ENCODE results near the gene TMEM175. TPM values are rescaled to one million over a fixed set of nuclear protein-coding genes. Genes with fewer than 3 reads are reported as not detected.
"Not testable (repeated sequence)": the region's sequence is repeated elsewhere in the genome, so short reads cannot be mapped to it uniquely, and the experiment has no call there.

TMEM175 gene
- polyA plus RNA-seq, 1 of the 3 experiments (the other 2 are of a cell fraction) = 54.2 TPM

GRCh38 chr4:997375-998071 lies 65.3 kb downstream of the TMEM175 start:
- CTCF ChIA-PET = interaction anchor here (0.9 to 1.6 kb wide), 2 partner anchors 10 to 255 kb away, joined by 3 to 11 read pairs; partner anchors contain the start of gene IDUA
- POLR2A ChIA-PET = no interaction called here
- TF ChIP-seq NRF1 (IDR thresholded peaks at IDR 0.05; ENCODE audit: low read depth, low read length) = no peak
- TF ChIP-seq EZH2phosphoT487 (IDR thresholded peaks at IDR 0.05; ENCODE audit: borderline replicate concordance, low read depth) = 0 out of 2 replicates have a peak, but pooled peaks have one; percentile 62
- no peak for TF ChIP-seq RCOR1 (IDR thresholded peaks at IDR 0.05; ENCODE audit: low read length)
- no peak for TF ChIP-seq CHD2 (IDR thresholded peaks at IDR 0.05; ENCODE audit: low read length, partially characterized antibody)
- no peak overlapping the region for H3K27ac ChIP-seq (ENCODE audit: low read depth in 2 of 2, low read length in 1 of 2)
- no peaks in the 10 kb centered on the region for H3F3A ChIP-seq (replicated peaks; ENCODE audit: insufficient read depth)
- H3K4me3 ChIP-seq (ENCODE audit: low read depth in 2 of 2, low read length in 1 of 2) = peak overlapping the region; percentile 29 to 33; a peak in 3 of 4 replicates
- peaks cover 0 to 1% of the 10 kb centered on the region in 2 experiments for H3K36me3 ChIP-seq (replicated peaks in 1 of 2; ENCODE audit: control insufficient read depth in 1 of 2, insufficient read depth in 2 of 2, low read length in 1 of 2)
- H3K79me2 ChIP-seq (ENCODE audit: insufficient read depth) = no peaks in the 10 kb centered on the region
- no peak overlapping the region for H2AFZ ChIP-seq (ENCODE audit: low read depth)
- 10% methylated on average over 3 of the region's 68 CpGs for WGBS (ENCODE audit: low lambda C conversion rate)
- no peaks in the 10 kb centered on the region for H3K9me3 ChIP-seq
- no peaks in the 10 kb centered on the region for H3K9me2 ChIP-seq
- peaks cover 15% of the 10 kb centered on the region for H3K27me3 ChIP-seq (ENCODE audit: insufficient read depth)
- peaks cover 14% of the 10 kb centered on the region; the same call in 1 of the 2 replicates for H4K20me1 ChIP-seq (ENCODE audit: insufficient read depth)
- H3K9ac ChIP-seq = no peak overlapping the region
- DNase-seq = peak; percentile 85
- H3K4me1 ChIP-seq (ENCODE audit: control insufficient read depth in 1 of 2, insufficient read depth in 2 of 2, low read depth in 1 of 2, low read length in 1 of 2) = no peaks in the 10 kb centered on the region; a peak in 1 of 4 replicates
- peak overlapping the region; percentile 69; the same call in 1 of the 2 replicates for H3K4me2 ChIP-seq

DNA sequence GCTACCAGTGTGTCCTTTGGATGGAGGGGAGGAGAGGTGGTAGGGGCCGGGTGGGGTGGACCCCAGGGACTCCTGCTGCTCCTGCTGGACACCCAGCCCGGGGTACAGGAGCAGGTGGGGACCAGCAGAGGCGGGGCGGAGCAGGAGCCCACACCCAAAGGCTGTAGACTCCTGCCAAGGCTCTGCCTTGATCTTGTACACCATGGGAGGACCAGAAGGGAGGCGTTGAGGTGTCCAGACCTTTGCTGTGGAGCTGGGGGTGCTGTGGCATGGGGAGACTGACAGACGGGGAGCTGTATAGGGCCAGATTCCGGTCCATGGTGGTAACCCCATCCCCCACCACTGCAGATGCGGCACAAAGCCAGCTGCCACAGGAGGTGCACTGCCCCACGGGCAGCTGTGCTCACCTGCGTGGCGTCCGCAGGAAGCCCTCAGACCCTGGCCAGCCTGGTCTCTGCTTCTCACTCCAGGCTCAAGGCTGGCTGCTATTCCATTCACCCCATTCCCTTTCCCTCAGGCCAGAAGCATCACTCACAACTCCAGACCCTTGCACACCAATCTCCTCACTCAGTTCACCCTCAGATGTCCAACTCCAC lies 65.9 kb downstream of the TMEM175 start:
- Histone ChIP-seq H3K36me3 (replicated peaks in 1 of 2; ENCODE audit: control insufficient read depth in 1 of 2, insufficient read depth in 2 of 2, low read length in 1 of 2) (no peaks in the 10 kb centered on the region), H3K27me3 (ENCODE audit: insufficient read depth) (peaks cover 19% of the 10 kb centered on the region), H3K27ac (ENCODE audit: low read depth in 2 of 2, low read length in 1 of 2) (no peak overlapping the region), H3F3A (replicated peaks; ENCODE audit: insufficient read depth) (no peaks in the 10 kb centered on the region), H3K4me3 (ENCODE audit: low read depth in 2 of 2, low read length in 1 of 2) (no peak overlapping the region), H3K79me2 (ENCODE audit: insufficient read depth) (no peaks in the 10 kb centered on the region), H4K20me1 (ENCODE audit: insufficient read depth) (peaks cover 14% of the 10 kb centered on the region; the same call in 1 of the 2 replicates), H3K9me3 (no peaks in the 10 kb centered on the region), H3K4me2 (0 out of 2 replicates have a peak overlapping the region, but pooled peaks have one; percentile 69), H3K9ac (no peak overlapping the region), H3K9me2 (no peaks in the 10 kb centered on the region), H3K4me1 (ENCODE audit: control insufficient read depth in 1 of 2, insufficient read depth in 2 of 2, low read depth in 1 of 2, low read length in 1 of 2) (no peaks in the 10 kb centered on the region; a peak in 1 of 4 replicates), H2AFZ (ENCODE audit: low read depth) (no peak overlapping the region)
- POLR2A ChIA-PET = interaction anchor here (1.2 kb wide), 1 partner anchor 11 kb away, joined by 4 read pairs; no protein-coding TSS in a partner anchor
- TF ChIP-seq EZH2phosphoT487 (IDR thresholded peaks at IDR 0.05; ENCODE audit: borderline replicate concordance, low read depth) = no peak
- no peak for TF ChIP-seq TAF1 (IDR thresholded peaks at IDR 0.05; ENCODE audit: borderline replicate concordance, low read depth, low read length)
- no peak for TF ChIP-seq CTCF (IDR thresholded peaks at IDR 0.05)
- CTCF ChIA-PET = interaction anchor here (0.9 to 1.6 kb wide), 4 partner anchors 11 to 395 kb away, joined by 3 to 11 read pairs (median 3); partner anchors contain the start of gene IDUA
- 50% methylated on average over 5 of the region's 12 CpGs for WGBS (ENCODE audit: low lambda C conversion rate)
- DNase-seq = peak; percentile 45

- H3K27ac ChIP-seq (ENCODE audit: low read depth in 2 of 2, low read length in 1 of 2); H3K4me1 ChIP-seq (ENCODE audit: control insufficient read depth in 1 of 2, insufficient read depth in 2 of 2, low read depth in 1 of 2, low read length in 1 of 2); H3K9ac ChIP-seq; H3K36me3 ChIP-seq (replicated peaks in 1 of 2; ENCODE audit: control insufficient read depth in 1 of 2, insufficient read depth in 2 of 2, low read length in 1 of 2); H2AFZ ChIP-seq (ENCODE audit: low read depth); H3K4me2 ChIP-seq; H3K9me3 ChIP-seq; H3K4me3 ChIP-seq (ENCODE audit: low read depth in 2 of 2, low read length in 1 of 2); H3K79me2 ChIP-seq (ENCODE audit: insufficient read depth); H3K9me2 ChIP-seq; DNase-seq; H3F3A ChIP-seq (replicated peaks; ENCODE audit: insufficient read depth): not testable (repeated sequence)
- CTCF ChIA-PET = interaction anchor here (1.0 to 1.6 kb wide), 3 partner anchors 12 to 396 kb away, joined by 3 to 11 read pairs (median 3); partner anchors contain the start of gene IDUA
- WGBS (ENCODE audit: low lambda C conversion rate) = 34% methylated on average over 12 of the region's 21 CpGs
- peaks cover 14% of the 10 kb centered on the region; the same call in 1 of the 2 replicates for H4K20me1 ChIP-seq (ENCODE audit: insufficient read depth)
- peaks cover 26% of the 10 kb centered on the region for H3K27me3 ChIP-seq (ENCODE audit: insufficient read depth)
- POLR2A ChIA-PET = interaction anchor here (1.2 kb wide), 1 partner anchor 12 kb away, joined by 4 read pairs; no protein-coding TSS in a partner anchor
These were observed 67.1 kb downstream of the TMEM175 start for GRCh38 chr4:999240-999863.

Data from SK-N-SH (cell line).